ENCODE measurements around the gene C1QTNF6.

The C1QTNF6 gene

GRCh38 chr22:37176464-37177061, 11.5 kb downstream of the C1QTNF6 start:
- no peak overlapping the region for H2AFZ ChIP-seq (ENCODE audit: insufficient read depth, low read length, poor library complexity)
- no peak overlapping the region for H3K4ac ChIP-seq (ENCODE audit: low read depth, low read length)
- H4K12ac ChIP-seq (ENCODE audit: low read depth, low read length): no peak overlapping the region
- H3K79me1 ChIP-seq (ENCODE audit: low read length): peaks cover 19% of the 10 kb centered on the region
- H3K27me3 ChIP-seq (ENCODE audit: insufficient read depth, low read length): no peaks in the 10 kb centered on the region
- no peak overlapping the region for H3K18ac ChIP-seq (ENCODE audit: low read length)
- DNase-seq: peak; percentile 93 to 94
- H3K14ac ChIP-seq (ENCODE audit: low read length): peak overlapping the region; percentile 10
- H2BK12ac ChIP-seq (ENCODE audit: low read length): peak overlapping the region; percentile 37
- H3K4me3 ChIP-seq (ENCODE audit: low read depth, low read length): no peak overlapping the region
- H3K9ac ChIP-seq (ENCODE audit: low read length): no peak overlapping the region
- no peaks in the 10 kb centered on the region for H3K9me3 ChIP-seq (ENCODE audit: insufficient read depth, low read depth, low read length)
- no peak overlapping the region for H2BK5ac ChIP-seq (ENCODE audit: low read depth, low read length, poor library complexity)
- H4K91ac ChIP-seq (ENCODE audit: low read depth, low read length): peak overlapping the region; percentile 67
- H3K36me3 ChIP-seq (ENCODE audit: control insufficient read depth in 1 of 2, insufficient read depth in 2 of 2, low read length in 2 of 2): peaks cover 11 to 14% of the 10 kb centered on the region in 2 experiments
- peak overlapping the region; percentile 1 for H2BK120ac ChIP-seq (ENCODE audit: insufficient read depth, low read length, poor library complexity)
- no peak overlapping the region for H2AK5ac ChIP-seq (ENCODE audit: low read length)
- H4K8ac ChIP-seq (ENCODE audit: low read depth, low read length): no peak overlapping the region
- WGBS (ENCODE audit: extremely low coverage, insufficient coverage, insufficient read length): no CpG with 5 or more reads among the region's 23 CpGs
- H3K23ac ChIP-seq (ENCODE audit: low read length): no peak overlapping the region
- H3K4me2 ChIP-seq (ENCODE audit: low read length): no peak overlapping the region
- no peak overlapping the region for H3K27ac ChIP-seq (ENCODE audit: low read depth, low read length)
- H3K4me1 ChIP-seq (ENCODE audit: control insufficient read depth in 1 of 2, insufficient read depth in 2 of 2, low read length in 2 of 2): peaks cover 26 to 29% of the 10 kb centered on the region in 2 experiments
- no peaks in the 10 kb centered on the region for H3K79me2 ChIP-seq (ENCODE audit: control insufficient read depth, insufficient read depth, low read length, poor library complexity)

- no peak overlapping the region for H3K14ac ChIP-seq (ENCODE audit: low read length)
- peak overlapping the region; percentile 3 for H2AK5ac ChIP-seq (ENCODE audit: low read length)
- H3K27ac ChIP-seq (ENCODE audit: low read depth, low read length): no peak overlapping the region
- no peak overlapping the region for H4K12ac ChIP-seq (ENCODE audit: low read depth, low read length)
- no peaks in the 10 kb centered on the region for H3K27me3 ChIP-seq (ENCODE audit: insufficient read depth, low read length)
- H3K9ac ChIP-seq (ENCODE audit: low read length): no peak overlapping the region
- H2AFZ ChIP-seq (ENCODE audit: insufficient read depth, low read length, poor library complexity): no peak overlapping the region
- H3K9me3 ChIP-seq (ENCODE audit: insufficient read depth, low read depth, low read length): no peaks in the 10 kb centered on the region
- no peak overlapping the region for H2BK5ac ChIP-seq (ENCODE audit: low read depth, low read length, poor library complexity)
- H3K36me3 ChIP-seq (ENCODE audit: control insufficient read depth in 1 of 2, insufficient read depth in 2 of 2, low read length in 2 of 2): peaks cover 8% of the 10 kb centered on the region in 2 experiments
- peaks cover 26 to 29% of the 10 kb centered on the region in 2 experiments for H3K4me1 ChIP-seq (ENCODE audit: control insufficient read depth in 1 of 2, insufficient read depth in 2 of 2, low read length in 2 of 2)
- H2BK120ac ChIP-seq (ENCODE audit: insufficient read depth, low read length, poor library complexity): no peak overlapping the region
- H3K4ac ChIP-seq (ENCODE audit: low read depth, low read length): no peak overlapping the region
- no peak overlapping the region for H4K8ac ChIP-seq (ENCODE audit: low read depth, low read length)
- no peak overlapping the region for H2BK12ac ChIP-seq (ENCODE audit: low read length)
- no peak overlapping the region for H3K4me2 ChIP-seq (ENCODE audit: low read length)
- H4K91ac ChIP-seq (ENCODE audit: low read depth, low read length): no peak overlapping the region
- H3K79me2 ChIP-seq (ENCODE audit: control insufficient read depth, insufficient read depth, low read length, poor library complexity): no peaks in the 10 kb centered on the region
- peak; percentile 85 to 91 for DNase-seq
- no peak overlapping the region for H3K18ac ChIP-seq (ENCODE audit: low read length)
- peaks cover 19% of the 10 kb centered on the region for H3K79me1 ChIP-seq (ENCODE audit: low read length)
- WGBS (ENCODE audit: extremely low coverage, insufficient coverage, insufficient read length): no CpG with 5 or more reads among the region's 18 CpGs
- no peak overlapping the region for H3K23ac ChIP-seq (ENCODE audit: low read length)
- H3K4me3 ChIP-seq (ENCODE audit: low read depth, low read length): no peak overlapping the region
These were observed 12.4 kb downstream of the C1QTNF6 start for GRCh38 chr22:37175414-37176281.

- H3K14ac ChIP-seq (ENCODE audit: low read length): no peak overlapping the region
- H3K4me2 ChIP-seq (ENCODE audit: low read length): no peak overlapping the region
- no peaks in the 10 kb centered on the region for H3K9me3 ChIP-seq (ENCODE audit: insufficient read depth, low read depth, low read length)
- H3K23ac ChIP-seq (ENCODE audit: low read length): no peak overlapping the region
- no peaks in the 10 kb centered on the region for H3K79me2 ChIP-seq (ENCODE audit: control insufficient read depth, insufficient read depth, low read length, poor library complexity)
- H3K4ac ChIP-seq (ENCODE audit: low read depth, low read length): no peak overlapping the region
- no peak overlapping the region for H3K18ac ChIP-seq (ENCODE audit: low read length)
- H3K4me1 ChIP-seq (ENCODE audit: control insufficient read depth in 1 of 2, insufficient read depth in 2 of 2, low read length in 2 of 2): peaks cover 26 to 29% of the 10 kb centered on the region in 2 experiments
- H2AK5ac ChIP-seq (ENCODE audit: low read length): no peak overlapping the region
- no peak overlapping the region for H3K9ac ChIP-seq (ENCODE audit: low read length)
- no peak overlapping the region for H2BK12ac ChIP-seq (ENCODE audit: low read length)
- H4K91ac ChIP-seq (ENCODE audit: low read depth, low read length): no peak overlapping the region
- peaks cover 2 to 4% of the 10 kb centered on the region in 2 experiments for H3K36me3 ChIP-seq (ENCODE audit: control insufficient read depth in 1 of 2, insufficient read depth in 2 of 2, low read length in 2 of 2)
- no peaks in the 10 kb centered on the region for H3K27me3 ChIP-seq (ENCODE audit: insufficient read depth, low read length)
- H4K8ac ChIP-seq (ENCODE audit: low read depth, low read length): no peak overlapping the region
- H3K4me3 ChIP-seq (ENCODE audit: low read depth, low read length): no peak overlapping the region
- H3K27ac ChIP-seq (ENCODE audit: low read depth, low read length): no peak overlapping the region
- H2AFZ ChIP-seq (ENCODE audit: insufficient read depth, low read length, poor library complexity): no peak overlapping the region
- DNase-seq: peak; percentile 76 to 93
- H2BK120ac ChIP-seq (ENCODE audit: insufficient read depth, low read length, poor library complexity): no peak overlapping the region
- peaks cover 19% of the 10 kb centered on the region for H3K79me1 ChIP-seq (ENCODE audit: low read length)
- no peak overlapping the region for H4K12ac ChIP-seq (ENCODE audit: low read depth, low read length)
- WGBS (ENCODE audit: extremely low coverage, insufficient coverage, insufficient read length): no CpG with 5 or more reads among the region's 9 CpGs
- no peak overlapping the region for H2BK5ac ChIP-seq (ENCODE audit: low read depth, low read length, poor library complexity)
These were observed 13.1 kb downstream of the C1QTNF6 start for GRCh38 chr22:37174964-37175363.

GRCh38 chr22:37173709-37174108, 14.3 kb downstream of the C1QTNF6 start:
- H3K27me3 ChIP-seq (ENCODE audit: insufficient read depth, low read length): no peaks in the 10 kb centered on the region
- H3K23ac ChIP-seq (ENCODE audit: low read length): no peak overlapping the region
- no peaks in the 10 kb centered on the region for H3K79me2 ChIP-seq (ENCODE audit: control insufficient read depth, insufficient read depth, low read length, poor library complexity)
- peaks cover 1% of the 10 kb centered on the region for H3K9me3 ChIP-seq (ENCODE audit: insufficient read depth, low read depth, low read length)
- H4K12ac ChIP-seq (ENCODE audit: low read depth, low read length): no peak overlapping the region
- H3K14ac ChIP-seq (ENCODE audit: low read length): no peak overlapping the region
- H3K4me3 ChIP-seq (ENCODE audit: low read depth, low read length): no peak overlapping the region
- DNase-seq: peak; percentile 96 to 97
- WGBS (ENCODE audit: extremely low coverage, insufficient coverage, insufficient read length): no CpG with 5 or more reads among the region's 6 CpGs
- H3K4me1 ChIP-seq (ENCODE audit: control insufficient read depth in 1 of 2, insufficient read depth in 2 of 2, low read length in 2 of 2): peaks cover 23 to 26% of the 10 kb centered on the region in 2 experiments
- H3K4me2 ChIP-seq (ENCODE audit: low read length): no peak overlapping the region
- H3K18ac ChIP-seq (ENCODE audit: low read length): no peak overlapping the region
- H2AFZ ChIP-seq (ENCODE audit: insufficient read depth, low read length, poor library complexity): no peak overlapping the region
- peaks cover 13% of the 10 kb centered on the region for H3K79me1 ChIP-seq (ENCODE audit: low read length)
- H3K27ac ChIP-seq (ENCODE audit: low read depth, low read length): no peak overlapping the region
- H3K36me3 ChIP-seq (ENCODE audit: control insufficient read depth in 1 of 2, insufficient read depth in 2 of 2, low read length in 2 of 2): no peaks in the 10 kb centered on the region
- no peak overlapping the region for H4K8ac ChIP-seq (ENCODE audit: low read depth, low read length)
- no peak overlapping the region for H2BK5ac ChIP-seq (ENCODE audit: low read depth, low read length, poor library complexity)
- no peak overlapping the region for H2AK5ac ChIP-seq (ENCODE audit: low read length)
- no peak overlapping the region for H4K91ac ChIP-seq (ENCODE audit: low read depth, low read length)
- no peak overlapping the region for H3K9ac ChIP-seq (ENCODE audit: low read length)
- no peak overlapping the region for H3K4ac ChIP-seq (ENCODE audit: low read depth, low read length)
- H2BK12ac ChIP-seq (ENCODE audit: low read length): no peak overlapping the region
- H2BK120ac ChIP-seq (ENCODE audit: insufficient read depth, low read length, poor library complexity): no peak overlapping the region
